Upper lobe of left lung (tissue), 6 donors: ENCODE data around the gene GNG13. TPM values are rescaled to one million over a fixed set of nuclear protein-coding genes. Genes with fewer than 3 reads are reported as not detected.
A peak's percentile ranks its signal among the peaks of the same experiment; 100 is the strongest.

Source experiments
- ATAC-seq, 2 donors: fragments of 200-7000 bp; cut with Tn5 transposase; one replicate each; pipeline ENCODE4 v1.9.1; 2022; ENCODE audit warnings: mild to moderate bottlenecking in 2 of 2, moderate library complexity in 2 of 2; ENCODE audit not compliant: low FRiP score in 2 of 2
- DNase-seq, 2 donors: peaks; one replicate each; pipeline ENCODE4 v3.0.0-alpha.2; 2019 to 2020
- H3K27ac ChIP-seq, 4 donors: fragments of 200-600 bp; sonication (generic); one replicate each; pipeline ENCODE4 v1.5.1; 2016 to 2019
- H3K27me3 ChIP-seq, 4 donors: fragments of 200-600 bp; sonication (generic); one replicate each; pipeline ENCODE4 v1.5.1; 2017 to 2019
- H3K36me3 ChIP-seq, 4 donors: fragments of 200-600 bp; sonication (generic); one replicate each; pipeline ENCODE4 v1.5.1; 2016 to 2019
- H3K4me1 ChIP-seq, 4 donors: fragments of 200-600 bp; sonication (generic); one replicate each; pipeline ENCODE4 v1.5.1; 2018 to 2019
- H3K4me3 ChIP-seq, 4 donors: fragments of 200-600 bp; sonication (generic); one replicate each; pipeline ENCODE4 v1.5.1; 2017 to 2019; ENCODE audit warnings: mild to moderate bottlenecking in 2 of 4, moderate library complexity in 1 of 4
- H3K9me3 ChIP-seq, 4 donors: fragments of 200-600 bp; sonication (generic); one replicate each; pipeline ENCODE4 v1.5.1; 2018 to 2019
- EP300 ChIP-seq, 4 donors: sonication (generic); formaldehyde crosslinking; IDR thresholded peaks; one replicate each; pipeline ENCODE4 v1.5.1; 2017; ENCODE audit warnings: antibody characterized with exemption in 4 of 4, control low read depth in 2 of 4
- POLR2A ChIP-seq, 4 donors: fragments of 450-650 bp; IDR thresholded peaks; one replicate each; pipeline ENCODE4 v1.5.1; 2016 to 2017; ENCODE audit warnings: antibody characterized with exemption in 4 of 4, mild to moderate bottlenecking in 2 of 4
- POLR2AphosphoS5 ChIP-seq, 2 donors: sonication (generic); formaldehyde crosslinking; IDR thresholded peaks; one replicate each; pipeline ENCODE4 v1.5.1; 2017; ENCODE audit warnings: antibody characterized with exemption in 2 of 2
- WGBS, 2 donors: methylation state at CpG; one replicate each; pipeline ENCODE4 v1.1.5; 2017 to 2018; 5-methylcytosine and 5-hydroxymethylcytosine counted together
- small RNA-seq, 4 donors: library from RNA; depleted of rRNA; stranded (forward); fragments of <200 nt; gene quantifications; one replicate each; pipeline ENCODE3, GENCODE V24; 2016
- total RNA-seq, 6 donors: library from RNA; depleted of rRNA in 4 of 6; stranded (reverse); fragments of >200 nt in 4 of 6; gene quantifications; one replicate each; pipeline versions ENCODE4 v1.1.0 to v1.2.1, GENCODE V29; 2016 to 2021
- TF ChIP-seq, protein P1 (sequence below), 6 experiments: fragments of 450-650 bp in 4 of 6; fragments of 200-600 bp in 2 of 6; sonication (generic) in 2 of 6; IDR thresholded peaks; one replicate each; pipeline ENCODE4 v1.5.1; 2016 to 2019; ENCODE audit warnings: antibody characterized with exemption in 6 of 6
- donor health status: DM: no; HTN: no; CAD: no; lungs with moderate emphysema.
- donor health status: DM: no; HTN: yes; CAD: no; lungs with severe emphysema.

The GNG13 gene
- total RNA-seq, 6 donors from 2014 or later = not detected

DNA sequence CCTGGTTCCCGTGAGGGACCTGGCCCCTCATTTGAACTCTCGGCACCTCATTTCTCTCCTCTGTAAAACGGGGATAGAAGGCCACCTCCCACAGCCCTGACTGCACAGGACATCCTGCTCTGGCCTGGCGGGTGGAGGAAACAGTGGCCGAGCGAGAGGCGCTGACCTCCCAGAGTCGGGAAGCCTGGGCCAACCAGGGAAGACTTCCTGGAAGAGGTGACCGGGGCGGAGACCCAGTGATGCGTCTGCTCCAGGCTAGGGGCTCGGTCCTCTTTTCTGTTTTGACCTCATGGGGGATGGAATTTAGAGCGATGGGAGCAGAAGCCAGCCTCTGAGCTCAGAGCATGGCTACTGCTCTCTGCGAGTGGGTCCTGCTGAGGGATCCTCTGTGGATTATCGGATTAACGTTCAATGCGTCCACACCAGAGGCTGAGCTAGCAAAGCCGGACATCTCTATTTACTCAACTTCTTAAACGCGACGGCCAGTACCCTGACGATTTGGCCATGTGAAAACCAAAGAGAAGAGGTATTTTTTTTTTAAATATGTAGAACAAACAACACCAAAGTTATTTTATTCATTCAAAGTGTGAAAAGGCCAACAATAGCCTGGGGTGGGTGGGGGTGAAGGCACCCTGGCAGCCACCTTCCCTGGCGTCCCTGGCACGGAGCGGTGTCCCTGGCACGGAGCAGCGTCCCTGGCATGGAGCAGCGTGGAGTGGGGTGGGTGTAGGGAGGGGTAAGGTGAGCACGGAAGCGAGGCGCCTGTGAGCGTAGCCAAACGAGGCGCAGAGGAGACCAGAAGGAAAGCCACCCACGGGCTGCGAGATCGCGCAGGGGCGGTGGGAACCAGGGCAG lies 49.2 kb downstream of the GNG13 start:
- WGBS, 2 donors = 58 to 59% methylated on average over 27 to 39 of the region's 39 CpGs
- ATAC-seq = peak in 1 of 2 donors; percentile 52

DNA sequence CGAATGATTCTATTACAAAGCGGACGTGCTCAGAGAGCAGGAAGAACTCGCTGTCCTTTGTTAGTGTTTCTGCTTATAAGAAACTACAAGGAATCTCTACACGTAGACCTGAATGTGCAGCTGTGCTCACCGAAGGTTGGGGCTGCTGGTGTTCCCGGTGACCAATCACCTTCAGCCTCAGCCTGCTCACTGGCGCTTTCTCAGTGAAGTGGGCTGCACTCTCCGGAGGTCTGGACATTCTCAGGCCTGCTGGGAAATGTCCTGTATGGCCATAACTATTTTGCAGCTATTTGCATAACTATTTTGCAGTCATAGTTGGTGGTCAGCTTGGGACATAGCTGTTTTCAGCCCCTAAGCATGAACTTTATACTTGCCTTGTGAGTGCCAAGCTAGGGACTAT lies 50.0 kb downstream of the GNG13 start:
- Histone ChIP-seq H3K9me3 (no peaks in the 10 kb centered on the region), H3K4me3 (no peak overlapping the region), H3K4me1 (peaks cover 0 to 4% (median 0%) of the 10 kb centered on the region in 4 donors), H3K27ac (no peak overlapping the region), H3K36me3 (no peaks in the 10 kb centered on the region), H3K27me3 (no peaks in the 10 kb centered on the region)
- 61 to 72% methylated on average over 9 of the region's 9 CpGs for WGBS, 2 donors
- ATAC-seq = no peak
- DNase-seq = no peak
- TF ChIP-seq EP300 (IDR thresholded peaks at IDR 0.05) = no peak
- TF ChIP-seq, protein P1, sequence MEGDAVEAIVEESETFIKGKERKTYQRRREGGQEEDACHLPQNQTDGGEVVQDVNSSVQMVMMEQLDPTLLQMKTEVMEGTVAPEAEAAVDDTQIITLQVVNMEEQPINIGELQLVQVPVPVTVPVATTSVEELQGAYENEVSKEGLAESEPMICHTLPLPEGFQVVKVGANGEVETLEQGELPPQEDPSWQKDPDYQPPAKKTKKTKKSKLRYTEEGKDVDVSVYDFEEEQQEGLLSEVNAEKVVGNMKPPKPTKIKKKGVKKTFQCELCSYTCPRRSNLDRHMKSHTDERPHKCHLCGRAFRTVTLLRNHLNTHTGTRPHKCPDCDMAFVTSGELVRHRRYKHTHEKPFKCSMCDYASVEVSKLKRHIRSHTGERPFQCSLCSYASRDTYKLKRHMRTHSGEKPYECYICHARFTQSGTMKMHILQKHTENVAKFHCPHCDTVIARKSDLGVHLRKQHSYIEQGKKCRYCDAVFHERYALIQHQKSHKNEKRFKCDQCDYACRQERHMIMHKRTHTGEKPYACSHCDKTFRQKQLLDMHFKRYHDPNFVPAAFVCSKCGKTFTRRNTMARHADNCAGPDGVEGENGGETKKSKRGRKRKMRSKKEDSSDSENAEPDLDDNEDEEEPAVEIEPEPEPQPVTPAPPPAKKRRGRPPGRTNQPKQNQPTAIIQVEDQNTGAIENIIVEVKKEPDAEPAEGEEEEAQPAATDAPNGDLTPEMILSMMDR (IDR thresholded peaks at IDR 0.05) = no peak
- no peak for TF ChIP-seq POLR2AphosphoS5 (IDR thresholded peaks at IDR 0.05)

More for the DNA sequence above, 49.2 kb downstream of the GNG13 start:
- no peaks in the 10 kb centered on the region for H3K9me3 ChIP-seq
- H3K27me3 ChIP-seq = no peaks in the 10 kb centered on the region
- H3K36me3 ChIP-seq = no peaks in the 10 kb centered on the region
- peak overlapping the region in 1 of 4 donors; percentile 20 for H3K4me3 ChIP-seq
- DNase-seq = peak in 1 of 2 donors; percentile 75
- TF ChIP-seq POLR2A (IDR thresholded peaks at IDR 0.05) (no peak), EP300 (IDR thresholded peaks at IDR 0.05) (no peak), POLR2AphosphoS5 (IDR thresholded peaks at IDR 0.05) (no peak)
- TF ChIP-seq, protein P1 (IDR thresholded peaks at IDR 0.05) = no peak
- no peak overlapping the region for H3K27ac ChIP-seq
- H3K4me1 ChIP-seq = peaks cover 0 to 4% (median 0%) of the 10 kb centered on the region in 4 donors

DNA sequence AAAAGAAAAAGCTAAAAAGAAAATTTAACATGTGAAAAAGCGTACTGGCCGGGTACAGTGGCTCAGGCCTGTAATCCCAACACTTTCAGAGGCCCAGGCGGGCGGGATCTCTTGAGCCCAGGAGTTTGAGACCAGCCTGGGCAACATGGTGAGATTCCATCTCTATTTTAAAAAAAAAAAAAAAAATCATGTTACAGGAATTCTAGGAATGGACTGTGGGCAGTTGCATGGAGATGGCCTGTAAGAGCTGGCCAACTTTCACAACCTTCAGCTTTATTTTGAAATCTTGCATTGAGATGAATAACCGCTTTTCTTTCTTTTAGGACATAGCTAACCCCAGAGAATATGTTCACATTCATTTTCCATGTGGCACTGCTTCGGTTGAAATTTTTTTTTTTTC lies 51.5 kb downstream of the GNG13 start:
- no peak for DNase-seq
- Histone ChIP-seq H3K9me3 (no peaks in the 10 kb centered on the region), H3K36me3 (no peaks in the 10 kb centered on the region), H3K27ac (no peak overlapping the region), H3K4me3 (no peak overlapping the region), H3K27me3 (no peaks in the 10 kb centered on the region), H3K4me1 (no peaks in the 10 kb centered on the region)
- no peak for ATAC-seq
- 65 to 87% methylated on average over 6 of the region's 6 CpGs for WGBS, 2 donors
- TF ChIP-seq POLR2AphosphoS5 (IDR thresholded peaks at IDR 0.05) (no peak), EP300 (IDR thresholded peaks at IDR 0.05) (no peak), POLR2A (IDR thresholded peaks at IDR 0.05) (no peak)
- TF ChIP-seq, protein P1 (IDR thresholded peaks at IDR 0.05) = no peak

Small RNA genes lying within 50 kb of the gene (small RNA-seq; reads per million reads assigned to genes)
- gene MIR662 = 0 reads per million in 4 donors

Other genes with a start within 250 kb of the GNG13 start
- not detected for gene PRR35, start 240.3 kb downstream of the GNG13 start, total RNA-seq
- gene NHLRC4, start 233.7 kb downstream of the GNG13 start, total RNA-seq = 1 to 10 TPM; 1.2 to 7.8 (median 3.3) TPM
- 100 to 1,000 TPM in 2 of 6 donors, 10 to 100 TPM in 4; 42.7 to 153 (median 79.6) TPM for gene PIGQ, start 230.8 kb downstream of the GNG13 start, total RNA-seq
- gene RAB40C, start 210.7 kb downstream of the GNG13 start, total RNA-seq = 100 to 1,000 TPM in 1 of 6 donors, 10 to 100 TPM in 5; 40.5 to 101 (median 61.5) TPM
- gene WFIKKN1, start 169.7 kb downstream of the GNG13 start, total RNA-seq = 10 to 100 TPM in 1 of 6 donors, 1 to 10 TPM in 5; 1.7 to 16.8 (median 5.8) TPM
- gene METTL26, start 164.4 kb downstream of the GNG13 start, total RNA-seq = 100 to 1,000 TPM in 4 of 6 donors, 10 to 100 TPM in 2; 69.5 to 210 (median 111) TPM
- gene MCRIP2, start 158.9 kb downstream of the GNG13 start, total RNA-seq = 10 to 100 TPM; 34.9 to 85.7 (median 53.3) TPM
- 100 to 1,000 TPM in 1 of 6 donors, 10 to 100 TPM in 5; 18.8 to 174 (median 34.1) TPM for gene WDR90, start 151.4 kb downstream of the GNG13 start, total RNA-seq
- gene RHOT2, start 132.6 kb downstream of the GNG13 start, total RNA-seq = 100 to 1,000 TPM in 4 of 6 donors, 10 to 100 TPM in 2; 53.0 to 535 (median 107) TPM
- gene RHBDL1, start 125.1 kb downstream of the GNG13 start, total RNA-seq = 1 to 10 TPM in 2 of 6 donors, under 1 TPM in 3, not detected in 1; 0.59 to 2.1 (median 0.76) TPM
- gene STUB1, start 120.3 kb downstream of the GNG13 start, total RNA-seq = 100 to 1,000 TPM; 101 to 186 (median 118) TPM
- 100 to 1,000 TPM in 1 of 6 donors, 10 to 100 TPM in 5; 60.0 to 109 (median 65.5) TPM for gene JMJD8, start 116.4 kb downstream of the GNG13 start, total RNA-seq
- 10 to 100 TPM in 5 of 6 donors, 1 to 10 TPM in 1; 8.3 to 20.6 (median 14.3) TPM for gene WDR24, start 110.3 kb downstream of the GNG13 start, total RNA-seq
- gene FBXL16, start 94.9 kb downstream of the GNG13 start, total RNA-seq = 1 to 10 TPM; 1.0 to 8.1 (median 4.1) TPM
- gene METRN, start 85.6 kb downstream of the GNG13 start, total RNA-seq = 10 to 100 TPM; 22.0 to 56.0 (median 40.8) TPM
- 10 to 100 TPM; 38.7 to 69.7 (median 55.7) TPM for gene ANTKMT, start 79.6 kb downstream of the GNG13 start, total RNA-seq
- gene CCDC78, start 74.3 kb downstream of the GNG13 start, total RNA-seq = 10 to 100 TPM in 5 of 6 donors, 1 to 10 TPM in 1; 3.5 to 69.1 (median 23.3) TPM
- gene HAGHL, start 73.6 kb downstream of the GNG13 start, total RNA-seq = 10 to 100 TPM in 5 of 6 donors, 1 to 10 TPM in 1; 4.0 to 43.0 (median 13.5) TPM
- gene CIAO3, start 59.7 kb downstream of the GNG13 start, total RNA-seq = 10 to 100 TPM; 27.8 to 96.4 (median 33.1) TPM
- 100 to 1,000 TPM in 4 of 6 donors, 10 to 100 TPM in 2; 47.8 to 275 (median 121) TPM for gene MSLN, start 40.0 kb downstream of the GNG13 start, total RNA-seq
- gene RPUSD1, start 12.4 kb downstream of the GNG13 start, total RNA-seq = 10 to 100 TPM; 14.5 to 43.0 (median 20.8) TPM
- gene CHTF18, start 12.1 kb downstream of the GNG13 start, total RNA-seq = 10 to 100 TPM in 4 of 6 donors, 1 to 10 TPM in 2; 4.1 to 39.8 (median 17.9) TPM
- gene LMF1, start 170.2 kb upstream of the GNG13 start, total RNA-seq = 100 to 1,000 TPM in 1 of 6 donors, 10 to 100 TPM in 5; 20.3 to 147 (median 28.2) TPM
- 1 to 10 TPM in 2 of 6 donors, under 1 TPM in 4; 0.14 to 1.1 (median 0.57) TPM for gene SOX8, start 181.0 kb upstream of the GNG13 start, total RNA-seq